ENCODE results near the gene DDX47.
"Not testable (repeated sequence)": the region's sequence is repeated elsewhere in the genome, so short reads cannot be mapped to it uniquely, and the experiment has no call there.

The DDX47 gene

GRCh38 chr12:12797794-12798152, 15.4 kb upstream of the DDX47 start:
- DNase-seq (ENCODE audit: low read depth): no peak

- no peak for DNase-seq (ENCODE audit: low read depth)
Measured at GRCh38 chr12:12798480-12798879, 14.7 kb upstream of the DDX47 start.

- DNase-seq (ENCODE audit: low read depth): no peak
Measured at GRCh38 chr12:12799163-12799920, 13.8 kb upstream of the DDX47 start.

DNA sequence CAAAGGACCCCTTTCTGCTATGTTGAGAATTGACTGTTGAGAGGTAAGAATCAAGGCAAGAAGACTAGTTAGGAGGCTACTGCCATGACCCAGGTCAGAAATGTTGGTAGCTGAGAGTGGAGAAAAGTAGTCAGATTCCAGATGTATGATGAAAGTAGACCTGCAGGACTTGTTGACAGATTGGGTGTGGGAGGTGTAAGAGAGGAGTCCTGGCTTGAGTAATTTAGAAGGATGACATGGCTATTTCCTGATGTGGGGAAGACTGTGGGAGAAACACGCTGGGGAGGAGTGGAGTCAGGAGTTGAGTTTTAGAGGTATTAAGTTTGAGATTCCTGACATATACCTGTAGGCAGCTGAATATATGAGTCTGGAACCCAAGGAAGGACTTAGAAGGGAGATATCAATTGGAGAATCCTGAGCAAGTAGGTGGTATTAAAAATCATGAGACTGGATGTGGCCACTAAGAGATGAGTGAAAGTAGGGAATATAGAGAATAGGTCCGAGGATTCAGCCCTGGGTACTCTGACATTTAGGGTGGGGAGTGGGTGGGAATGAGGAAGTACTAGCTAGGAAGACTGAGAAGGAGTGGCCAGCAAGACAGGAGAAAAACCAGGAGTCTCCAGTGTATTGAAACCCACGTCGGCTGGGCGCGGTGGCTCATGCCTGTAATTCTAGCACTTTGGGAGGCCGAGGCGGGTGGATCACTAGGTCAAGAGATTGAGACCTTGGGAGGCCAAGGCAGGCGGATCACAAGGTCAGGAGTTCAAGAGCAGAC, 12.6 kb upstream of the DDX47 start:
- DNase-seq (ENCODE audit: low read depth): no peak

DNA sequence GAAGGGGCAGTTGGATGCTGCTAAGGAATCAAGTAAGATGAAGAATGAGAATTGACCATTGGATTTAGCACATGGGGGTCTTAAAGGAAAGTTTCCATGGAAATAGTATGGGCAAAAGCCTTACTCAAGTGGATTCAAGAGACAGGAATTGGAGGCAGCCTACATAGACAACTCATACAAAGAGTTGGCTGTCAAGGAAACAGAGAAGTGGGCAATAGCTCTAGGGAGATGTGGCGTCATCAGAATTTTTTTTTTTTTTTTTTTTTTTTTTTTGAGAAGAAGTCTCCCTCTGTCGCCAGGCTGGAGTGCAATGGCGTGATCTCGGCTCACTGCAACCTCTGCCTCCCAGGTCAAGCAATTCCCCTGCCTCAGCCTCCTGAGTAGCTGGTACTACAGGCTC, 11.5 kb upstream of the DDX47 start:
- DNase-seq (ENCODE audit: low read depth): not testable (repeated sequence)

DNA sequence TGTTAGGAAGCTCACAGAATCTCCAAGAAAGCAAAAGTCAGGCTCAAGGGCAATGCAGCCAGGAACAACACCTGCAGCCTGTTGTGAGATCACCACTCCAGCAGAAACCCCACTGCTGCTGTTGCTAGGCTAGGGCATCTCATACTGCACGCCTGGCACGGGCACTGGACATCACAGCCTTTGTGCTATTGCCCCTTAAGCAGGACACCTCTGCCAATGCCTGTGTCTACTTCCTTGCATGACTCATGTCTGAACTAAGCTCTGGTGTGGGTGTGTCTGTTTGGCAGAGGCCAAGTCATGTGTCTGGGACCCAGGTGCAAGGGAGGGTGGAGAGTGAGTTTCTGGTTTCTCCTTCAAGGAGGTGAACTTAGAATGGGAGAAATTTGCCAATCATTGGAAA, 10.0 kb upstream of the DDX47 start:
- no peak for DNase-seq (ENCODE audit: low read depth)

DNA sequence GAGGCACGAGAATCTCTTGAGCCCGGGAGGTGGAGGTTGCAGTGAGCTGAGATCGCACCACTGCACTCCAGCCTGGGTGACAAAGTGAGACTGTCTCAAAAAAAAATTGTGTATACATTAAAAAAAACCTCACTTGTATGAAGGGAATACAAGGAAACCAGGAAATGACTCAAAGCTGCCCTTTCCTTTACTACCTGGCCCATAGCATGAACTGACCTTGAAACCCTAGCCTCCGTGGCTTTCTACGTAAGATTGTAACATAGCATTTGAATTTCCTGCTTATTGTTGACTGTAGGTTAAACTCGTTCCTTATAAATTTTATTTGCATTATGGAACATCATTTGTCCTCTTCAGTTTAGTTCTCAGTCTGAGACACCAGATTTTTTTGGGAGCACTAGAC, 9.1 kb upstream of the DDX47 start:
- DNase-seq (ENCODE audit: low read depth): no peak

DNA sequence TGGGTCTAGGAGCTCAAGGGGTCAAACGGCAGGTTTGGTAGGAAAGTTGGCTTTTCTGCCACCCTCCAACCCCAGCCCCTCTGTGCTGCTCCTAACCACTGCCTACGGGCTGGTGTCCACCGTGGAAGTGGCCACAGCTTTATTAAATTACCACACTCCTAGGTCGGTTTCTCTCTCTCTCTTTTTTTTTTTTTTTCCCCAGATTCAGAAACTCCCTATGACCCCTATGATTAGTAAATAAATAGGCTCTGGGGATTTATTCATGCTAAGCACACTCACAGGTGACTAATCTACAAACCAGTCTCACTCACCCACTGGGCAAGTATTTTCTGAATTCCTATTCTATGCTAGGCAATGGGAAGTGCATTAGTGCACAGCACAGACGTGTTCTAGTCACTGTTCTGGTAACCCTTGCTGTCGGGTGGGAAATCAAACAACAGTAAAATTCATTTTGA, 8.7 kb upstream of the DDX47 start:
- no peak for DNase-seq (ENCODE audit: low read depth)

- no peak for DNase-seq (ENCODE audit: low read depth)
Measured at GRCh38 chr12:12806784-12807516, 6.2 kb upstream of the DDX47 start.

- not testable (repeated sequence) for DNase-seq (ENCODE audit: low read depth)
Measured at GRCh38 chr12:12807517-12807903, 5.6 kb upstream of the DDX47 start.

DNA sequence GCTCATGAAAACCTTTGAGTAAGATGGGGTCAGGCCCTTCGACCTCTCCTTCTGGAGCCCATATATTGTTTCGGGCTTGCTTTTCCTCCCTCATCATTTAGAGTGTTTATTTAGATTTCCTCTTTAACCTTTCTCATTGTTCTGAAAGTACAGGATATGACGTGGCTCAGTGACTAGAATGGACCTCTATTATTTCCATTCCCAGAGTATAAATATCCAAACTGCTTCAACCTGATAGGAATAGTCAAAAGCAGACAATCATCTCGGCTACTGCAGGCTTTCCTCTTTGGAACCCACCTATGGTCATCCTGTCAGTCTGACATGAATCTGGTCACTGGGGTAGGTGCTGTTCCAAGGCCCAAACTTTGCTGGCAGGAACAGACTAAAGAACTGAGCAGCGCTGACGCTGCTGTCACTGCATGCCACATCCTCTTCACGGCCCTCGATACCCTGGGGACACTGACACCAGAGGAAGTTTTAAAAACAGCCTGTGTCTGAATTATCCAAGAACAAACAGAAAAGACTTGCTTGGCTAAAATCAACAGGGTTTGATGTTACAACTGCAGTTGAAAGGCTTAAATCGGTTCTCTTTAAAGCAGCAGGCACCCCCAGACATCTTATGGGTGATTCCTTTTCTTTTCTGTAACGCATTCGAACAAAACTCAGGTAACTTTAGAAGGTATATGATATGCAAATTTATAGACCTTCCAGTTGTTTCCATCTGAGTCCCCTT, 5.0 kb upstream of the DDX47 start:
- DNase-seq (ENCODE audit: low read depth): no peak

- no peak for DNase-seq (ENCODE audit: low read depth)
Measured at GRCh38 chr12:12810553-12811021, 2.6 kb upstream of the DDX47 start.

GRCh38 chr12:12811343-12811742, 1.8 kb upstream of the DDX47 start:
- DNase-seq (ENCODE audit: low read depth): no peak

DNA sequence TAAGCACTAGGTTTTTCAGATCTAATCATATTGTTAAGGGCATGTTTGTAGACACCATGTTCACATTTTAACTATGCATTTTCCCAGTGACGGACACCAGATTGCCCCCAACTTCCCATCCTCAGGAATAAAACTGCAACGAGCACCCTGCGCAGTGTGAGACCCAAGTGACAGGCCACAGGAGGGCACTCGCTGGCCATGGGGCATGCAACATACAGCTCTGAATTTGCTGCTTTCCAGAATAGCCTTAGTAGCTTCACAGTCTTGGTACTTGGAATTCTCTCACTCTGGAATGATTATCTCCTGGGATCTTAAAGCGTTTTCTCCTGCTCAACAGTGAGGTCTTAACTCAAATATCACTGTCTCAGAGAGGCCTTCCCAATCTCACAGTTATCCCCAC, 972 bp upstream of the DDX47 start:
- DNase-seq (ENCODE audit: low read depth): no peak

DNA sequence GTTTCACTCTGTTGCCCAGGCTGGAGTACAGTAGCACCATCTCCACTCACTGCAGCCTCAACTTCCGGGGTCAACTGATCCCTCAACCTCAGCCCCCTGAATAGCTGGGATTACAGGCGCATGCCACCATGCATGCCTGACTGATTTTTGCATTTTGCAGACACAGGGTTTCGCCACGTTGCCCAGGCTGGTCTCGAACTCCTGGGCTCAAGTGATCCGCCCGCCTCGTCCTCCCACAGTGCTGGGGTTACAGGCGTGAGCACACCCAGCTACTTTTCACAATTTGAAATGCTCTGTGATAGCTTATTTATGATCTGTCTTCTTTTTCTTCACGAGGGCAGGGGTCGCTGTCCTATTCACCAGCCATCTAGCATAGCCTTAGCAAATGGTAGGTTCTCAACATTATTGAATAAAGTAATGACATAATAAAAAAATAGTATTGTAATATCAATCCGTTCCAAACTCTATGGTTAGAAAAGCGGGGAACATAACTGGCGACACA, 477 bp upstream of the DDX47 start:
- no peak for DNase-seq (ENCODE audit: low read depth)

GRCh38 chr12:12817616-12818015, 4.5 kb downstream of the DDX47 start:
- DNase-seq (ENCODE audit: low read depth): no peak

GRCh38 chr12:12818701-12819100, 5.6 kb downstream of the DDX47 start:
- DNase-seq (ENCODE audit: low read depth): no peak

- no peak for DNase-seq (ENCODE audit: low read depth)
Measured at GRCh38 chr12:12819221-12819620, 6.1 kb downstream of the DDX47 start.

DNA sequence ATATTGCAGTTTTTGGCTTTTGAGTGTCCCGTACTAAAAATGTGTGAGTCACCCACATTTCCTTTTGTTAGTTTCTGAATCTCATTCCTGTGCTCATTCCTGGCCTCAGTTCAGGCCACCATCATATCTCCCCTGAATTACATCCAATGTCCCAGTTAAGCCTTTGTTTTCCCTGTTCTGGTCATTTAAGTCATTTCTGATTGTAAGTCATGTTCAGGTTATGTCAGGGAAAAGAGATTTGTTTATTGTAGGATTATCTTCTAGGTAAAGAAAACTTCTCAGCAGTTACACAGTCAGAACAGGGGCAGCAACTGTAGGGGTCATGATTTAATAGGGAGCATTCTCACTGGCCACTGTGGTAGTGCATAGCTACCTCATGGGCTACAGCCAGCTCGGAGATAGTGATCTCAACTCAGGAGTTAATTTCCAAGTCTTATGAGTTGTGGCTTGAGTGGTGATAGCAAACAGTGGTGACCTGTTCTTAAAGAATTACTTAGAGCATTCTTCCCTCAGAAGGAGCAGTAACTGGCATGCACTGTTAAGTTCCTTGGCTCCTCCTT, 6.7 kb downstream of the DDX47 start:
- DNase-seq (ENCODE audit: low read depth): no peak

- not testable (repeated sequence) for DNase-seq (ENCODE audit: low read depth)
Measured at GRCh38 chr12:12820376-12820775, 7.2 kb downstream of the DDX47 start.

- DNase-seq (ENCODE audit: low read depth): no peak
Measured at GRCh38 chr12:12821975-12822374, 8.8 kb downstream of the DDX47 start.

- no peak for DNase-seq (ENCODE audit: low read depth)
Measured at GRCh38 chr12:12822886-12823285, 9.7 kb downstream of the DDX47 start.

Data from stimulated activated CD8-positive, alpha-beta memory T cell treated with anti-CD3 and anti-CD28 coated beads, Interleukin-7, amount 100 ng/mL, for 24 hours (primary cell).